Measurements from ENCODE around the gene C11orf98. TPM values are rescaled to one million over a fixed set of nuclear protein-coding genes. Genes with fewer than 3 reads are reported as not detected.

The C11orf98 gene
- total RNA-seq, 1 donor from 2014 or later = 31.1 TPM

- no peaks in the 10 kb centered on the region for H3K27me3 ChIP-seq (ENCODE audit: low read depth)
- DNase-seq = no peak
- TF ChIP-seq CTCF (IDR thresholded peaks at IDR 0.05; ENCODE audit: borderline replicate concordance) = no peak
- peaks cover 50% of the 10 kb centered on the region for H3K36me3 ChIP-seq
- no peak overlapping the region for H3K4me3 ChIP-seq
- H3K27ac ChIP-seq (replicated peaks) = no peak overlapping the region
- peaks cover 72% of the 10 kb centered on the region for H3K4me1 ChIP-seq
- intact Hi-C loops (cut with micrococcal nuclease) = no loop called here
- no peaks in the 10 kb centered on the region for H3K9me3 ChIP-seq (replicated peaks)
Measured at GRCh38 chr11:62673196-62673525, 8.2 kb upstream of the C11orf98 start.

- Histone ChIP-seq H3K27me3 (ENCODE audit: low read depth) (no peaks in the 10 kb centered on the region), H3K36me3 (peaks cover 41% of the 10 kb centered on the region), H3K9me3 (replicated peaks) (no peaks in the 10 kb centered on the region), H3K27ac (replicated peaks) (peak within 1 kb of the TSS; percentile 91), H3K4me1 (peaks cover 72% of the 10 kb centered on the region), H3K4me3 (peak within 1 kb of the TSS; percentile 81)
- peak; percentile 66 for DNase-seq
- intact Hi-C loops (cut with micrococcal nuclease) = no loop called here
- no peak for TF ChIP-seq CTCF (IDR thresholded peaks at IDR 0.05; ENCODE audit: borderline replicate concordance)
Measured at GRCh38 chr11:62671608-62672389, 6.8 kb upstream of the C11orf98 start, which contains the start of the genes LBHD1 and UQCC3. LBHD1 (minus strand) TSS chr11:62672267; CDS start chr11:62670031, 2,236 bp downstream. UQCC3 (plus strand) TSS chr11:62671673; CDS start chr11:62671746, 73 bp downstream.

- H3K4me1 ChIP-seq = peaks cover 72% of the 10 kb centered on the region
Measured at GRCh38 chr11:62671236-62671607, 6.2 kb upstream of the C11orf98 start.

GRCh38 chr11:62669420-62670161 lies 4.6 kb upstream of the C11orf98 start:
- H3K4me3 ChIP-seq = no peak overlapping the region
- no peak for DNase-seq
- H3K4me1 ChIP-seq = peaks cover 84% of the 10 kb centered on the region
- H3K9me3 ChIP-seq (replicated peaks) = no peaks in the 10 kb centered on the region
- no peak for TF ChIP-seq CTCF (IDR thresholded peaks at IDR 0.05; ENCODE audit: borderline replicate concordance)
- intact Hi-C loops (cut with micrococcal nuclease) = no loop called here
- H3K27me3 ChIP-seq (ENCODE audit: low read depth) = no peaks in the 10 kb centered on the region
- peaks cover 19% of the 10 kb centered on the region for H3K36me3 ChIP-seq
- peak overlapping the region; percentile 91 for H3K27ac ChIP-seq (replicated peaks)

More at GRCh38 chr11:62671236-62671607, 6.2 kb upstream of the C11orf98 start:
- intact Hi-C loops (cut with micrococcal nuclease) = no loop called here
- TF ChIP-seq CTCF (IDR thresholded peaks at IDR 0.05; ENCODE audit: borderline replicate concordance) = no peak
- Histone ChIP-seq H3K36me3 (peaks cover 36% of the 10 kb centered on the region), H3K27me3 (ENCODE audit: low read depth) (no peaks in the 10 kb centered on the region), H3K9me3 (replicated peaks) (no peaks in the 10 kb centered on the region), H3K27ac (replicated peaks) (peak overlapping the region; percentile 91), H3K4me3 (peak overlapping the region; percentile 81)
- no peak for DNase-seq

- Histone ChIP-seq H3K4me3 (no peak overlapping the region), H3K36me3 (peaks cover 14% of the 10 kb centered on the region), H3K27ac (replicated peaks) (no peak overlapping the region), H3K9me3 (replicated peaks) (no peaks in the 10 kb centered on the region), H3K27me3 (ENCODE audit: low read depth) (no peaks in the 10 kb centered on the region), H3K4me1 (peaks cover 80% of the 10 kb centered on the region)
- intact Hi-C loops (cut with micrococcal nuclease) = no loop called here
- no peak for TF ChIP-seq CTCF (IDR thresholded peaks at IDR 0.05; ENCODE audit: borderline replicate concordance)
- DNase-seq = no peak
Measured at GRCh38 chr11:62667460-62667859, 2.5 kb upstream of the C11orf98 start.

Measured in left ventricle myocardium inferior (tissue), 1 donor.